Brain microvascular endothelial cell (primary cell): Measurements from ENCODE around the gene CASP10.

ENCODE experiments used
- DNase-seq: peaks from one replicate; pipeline ENCODE4 v3.0.0-alpha.2; 2020
- H3K27ac ChIP-seq: fragments of 250-450 bp; sonication (Bioruptor Pico); 2 replicates; pipeline ENCODE4 v1.5.1; 2020; ENCODE audit warnings: mild to moderate bottlenecking, moderate library complexity
- H3K27me3 ChIP-seq: fragments of 250-450 bp; sonication (Bioruptor Pico); replicated peaks from 2 replicates; pipeline ENCODE4 v1.5.1; 2020; ENCODE audit warnings: mild to moderate bottlenecking
- H3K36me3 ChIP-seq: fragments of 250-450 bp; sonication (Bioruptor Pico); replicated peaks from 2 replicates; pipeline ENCODE4 v1.5.1; 2020; ENCODE audit warnings: mild to moderate bottlenecking
- H3K4me3 ChIP-seq: 2 replicates; pipeline ENCODE4 v1.5.1; 2011; ENCODE audit warnings: low read depth, mild to moderate bottlenecking, control low read depth, low read length, moderate library complexity
- CTCF ChIP-seq: IDR thresholded peaks from 2 replicates; pipeline ENCODE4 v1.5.1; 2011; ENCODE audit warnings: low read depth, mild to moderate bottlenecking, moderate library complexity, low read length, control low read depth, inconsistent platforms; ENCODE audit errors: missing control alignments
- in situ Hi-C: cut with HindIII; loops from 2 replicates; pipeline ENCODE4 v1.10.0; 2017; ENCODE audit warnings: low sequenced_read_pairs, low pct_ligation_motif_present

Gene CASP10

GRCh38 chr2:201223089-201224073 lies 40.4 kb downstream of the CASP10 start:
- no peaks in the 10 kb centered on the region for H3K27me3 ChIP-seq
- in situ Hi-C loops = no loop called here
- DNase-seq = no peak
- no peaks in the 10 kb centered on the region for H3K36me3 ChIP-seq
- H3K27ac ChIP-seq = no peak overlapping the region
- no peak for TF ChIP-seq CTCF
- H3K4me3 ChIP-seq = no peak overlapping the region

GRCh38 chr2:201228271-201228911 lies 45.5 kb downstream of the CASP10 start:
- Histone ChIP-seq H3K27me3 (no peaks in the 10 kb centered on the region), H3K4me3 (no peak overlapping the region), H3K36me3 (no peaks in the 10 kb centered on the region), H3K27ac (no peak overlapping the region)
- no peak for TF ChIP-seq CTCF
- no peak for DNase-seq
- in situ Hi-C loops = no loop called here

GRCh38 chr2:201228912-201229290 lies 46.0 kb downstream of the CASP10 start:
- Histone ChIP-seq H3K27me3 (no peaks in the 10 kb centered on the region), H3K36me3 (no peaks in the 10 kb centered on the region), H3K4me3 (no peak overlapping the region), H3K27ac (no peak overlapping the region)
- in situ Hi-C loops = no loop called here
- DNase-seq = no peak
- TF ChIP-seq CTCF = no peak

GRCh38 chr2:201231781-201232466 lies 49.0 kb downstream of the CASP10 start:
- DNase-seq = peak; percentile 92
- H3K36me3 ChIP-seq = no peaks in the 10 kb centered on the region
- H3K27me3 ChIP-seq = no peaks in the 10 kb centered on the region
- in situ Hi-C loops = no loop called here
- H3K4me3 ChIP-seq = no peak overlapping the region
- TF ChIP-seq CTCF = peak; percentile 95
- no peak overlapping the region for H3K27ac ChIP-seq

- H3K4me3 ChIP-seq = no peak overlapping the region
- TF ChIP-seq CTCF = no peak
- no peaks in the 10 kb centered on the region for H3K27me3 ChIP-seq
- in situ Hi-C loops = no loop called here
- H3K27ac ChIP-seq = no peak overlapping the region
- H3K36me3 ChIP-seq = no peaks in the 10 kb centered on the region
- DNase-seq = no peak
Observed at GRCh38 chr2:201232467-201232815, 49.5 kb downstream of the CASP10 start.
